Measurements from ENCODE around the gene PRMT3. TPM values are rescaled to one million over a fixed set of nuclear protein-coding genes. Genes with fewer than 3 reads are reported as not detected.
"Not testable (repeated sequence)": the region's sequence is repeated elsewhere in the genome, so short reads cannot be mapped to it uniquely, and the experiment has no call there.

Gene PRMT3
- total RNA-seq, 2 experiments from 2014 or later: 14.9 to 15.6 TPM

- POLR2A ChIA-PET: interaction anchor here (1.1 to 1.4 kb wide), 2 partner anchors 17 to 22 kb away, joined by 3 to 10 read pairs; partner anchors contain the start of gene HTATIP2
Measured at GRCh38 chr11:20385996-20386395, 1.5 kb upstream of the PRMT3 start.

GRCh38 chr11:20388096-20389055 is 860 bp downstream of the PRMT3 start:
- H3K27ac Mint-ChIP-seq: peak overlapping the region; percentile 100
- peak overlapping the region; percentile 83 for H3K4me3 Mint-ChIP-seq
- H3K27me3 Mint-ChIP-seq: no peaks in the 10 kb centered on the region
- ChIA-PET CTCF (interaction anchor here (0.7 to 2.0 kb wide), 4 partner anchors 9 to 55 kb away, joined by 3 to 10 read pairs (median 4); no protein-coding TSS in a partner anchor), POLR2A (interaction anchor here (1.1 to 1.7 kb wide), 5 partner anchors 9 to 26 kb away, joined by 3 to 6 read pairs (median 5); partner anchors contain the start of gene HTATIP2)
- peaks cover 29% of the 10 kb centered on the region for H3K36me3 Mint-ChIP-seq (ENCODE audit: low read depth)
- DNase-seq: no peak
- no peaks in the 10 kb centered on the region for H3K9me3 Mint-ChIP-seq
- H3K4me1 Mint-ChIP-seq: peaks cover 49% of the 10 kb centered on the region

More at GRCh38 chr11:20385996-20386395, 1.5 kb upstream of the PRMT3 start:
- H3K27ac Mint-ChIP-seq: peak overlapping the region; percentile 59
- not testable (repeated sequence) for DNase-seq, H3K9me3 Mint-ChIP-seq, H3K27me3 Mint-ChIP-seq
- peak overlapping the region; percentile 83 for H3K4me3 Mint-ChIP-seq
- CTCF ChIA-PET: interaction anchor here (1.0 to 1.6 kb wide), 4 partner anchors 8 to 25 kb away, joined by 4 to 8 read pairs (median 4); partner anchors contain the start of gene HTATIP2
- H3K4me1 Mint-ChIP-seq: peaks cover 37% of the 10 kb centered on the region
- peaks cover 30% of the 10 kb centered on the region for H3K36me3 Mint-ChIP-seq (ENCODE audit: low read depth)

- Mint-ChIP-seq H3K27me3 (no peaks in the 10 kb centered on the region), H3K9me3 (no peaks in the 10 kb centered on the region), H3K4me1 (peaks cover 21% of the 10 kb centered on the region), H3K27ac (no peak overlapping the region), H3K4me3 (no peak overlapping the region), H3K36me3 (ENCODE audit: low read depth) (peaks cover 38% of the 10 kb centered on the region)
- peak; percentile 34 for DNase-seq
- CTCF ChIA-PET: interaction anchor here (0.8 to 2.0 kb wide), 16 partner anchors 8 to 264 kb away, joined by 3 to 15 read pairs (median 5); no protein-coding TSS in a partner anchor
- POLR2A ChIA-PET: interaction anchor here (1.0 to 1.2 kb wide), 3 partner anchors 9 to 33 kb away, joined by 3 to 5 read pairs (median 3); no protein-coding TSS in a partner anchor
Measured at GRCh38 chr11:20397281-20397680, 9.8 kb downstream of the PRMT3 start.

DNA sequence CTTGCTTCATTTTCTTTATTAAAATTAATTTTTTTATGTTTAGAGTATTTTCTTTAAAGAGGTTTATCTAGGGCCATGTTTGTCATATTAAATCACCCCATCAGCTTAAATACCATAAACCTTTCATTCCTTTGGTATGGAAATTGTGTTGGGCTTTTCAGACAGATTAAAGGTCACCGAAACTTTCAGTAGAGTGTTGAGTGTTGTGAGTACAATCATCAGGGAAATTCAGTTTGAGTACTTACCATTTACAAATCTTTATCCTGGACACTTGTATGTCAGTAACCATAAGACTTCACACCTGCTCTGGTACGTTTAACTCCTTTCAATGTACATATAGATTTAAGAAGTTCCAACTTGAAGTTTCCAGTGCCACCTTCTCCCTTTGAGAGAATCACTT is 12.0 kb downstream of the PRMT3 start:
- ChIA-PET CTCF (interaction anchor here (1.6 kb wide), 1 partner anchor 210 kb away, joined by 3 read pairs; no protein-coding TSS in a partner anchor), POLR2A (no interaction called here)
- no peaks in the 10 kb centered on the region for H3K9me3 Mint-ChIP-seq

DNA sequence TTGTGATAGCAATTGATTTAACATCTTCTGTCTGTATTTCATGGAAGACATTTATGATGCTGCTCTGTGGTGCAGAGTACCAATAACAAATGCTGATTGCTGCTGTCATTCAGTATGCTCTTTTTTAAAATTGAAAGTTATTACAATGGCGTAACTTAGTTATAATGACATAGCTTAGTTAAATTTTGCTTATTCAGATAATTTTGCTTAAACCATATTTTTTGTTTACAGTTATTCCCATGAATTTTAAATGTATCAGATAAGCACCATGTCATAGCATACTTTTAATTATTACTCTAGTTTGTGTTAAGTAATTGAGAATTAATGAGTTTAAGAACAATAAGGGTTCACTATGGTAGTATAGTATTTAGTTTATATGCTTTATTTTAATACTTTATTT is 15.5 kb downstream of the PRMT3 start:
- DNase-seq: no peak
- POLR2A ChIA-PET: no interaction called here
- Mint-ChIP-seq H3K27ac (no peak overlapping the region), H3K9me3 (no peaks in the 10 kb centered on the region), H3K4me1 (peaks cover 1% of the 10 kb centered on the region), H3K4me3 (no peak overlapping the region), H3K36me3 (ENCODE audit: low read depth) (peaks cover 36% of the 10 kb centered on the region), H3K27me3 (no peaks in the 10 kb centered on the region)
- CTCF ChIA-PET: interaction anchor here (0.8 kb wide), 1 partner anchor 8 kb away, joined by 4 read pairs; no protein-coding TSS in a partner anchor

More for the DNA sequence above, 12.0 kb downstream of the PRMT3 start:
- DNase-seq: no peak
- Mint-ChIP-seq H3K4me3 (no peak overlapping the region), H3K4me1 (peaks cover 13% of the 10 kb centered on the region), H3K27ac (no peak overlapping the region), H3K36me3 (ENCODE audit: low read depth) (peaks cover 41% of the 10 kb centered on the region), H3K27me3 (no peaks in the 10 kb centered on the region)

GRCh38 chr11:20406484-20406883 is 19.0 kb downstream of the PRMT3 start:
- H3K4me3 Mint-ChIP-seq: no peak overlapping the region
- H3K9me3 Mint-ChIP-seq: no peaks in the 10 kb centered on the region
- no peaks in the 10 kb centered on the region for H3K27me3 Mint-ChIP-seq
- H3K4me1 Mint-ChIP-seq: peaks cover 6% of the 10 kb centered on the region
- POLR2A ChIA-PET: no interaction called here
- peaks cover 38% of the 10 kb centered on the region for H3K36me3 Mint-ChIP-seq (ENCODE audit: low read depth)
- no peak overlapping the region for H3K27ac Mint-ChIP-seq
- CTCF ChIA-PET: no interaction called here
- DNase-seq: no peak

DNA sequence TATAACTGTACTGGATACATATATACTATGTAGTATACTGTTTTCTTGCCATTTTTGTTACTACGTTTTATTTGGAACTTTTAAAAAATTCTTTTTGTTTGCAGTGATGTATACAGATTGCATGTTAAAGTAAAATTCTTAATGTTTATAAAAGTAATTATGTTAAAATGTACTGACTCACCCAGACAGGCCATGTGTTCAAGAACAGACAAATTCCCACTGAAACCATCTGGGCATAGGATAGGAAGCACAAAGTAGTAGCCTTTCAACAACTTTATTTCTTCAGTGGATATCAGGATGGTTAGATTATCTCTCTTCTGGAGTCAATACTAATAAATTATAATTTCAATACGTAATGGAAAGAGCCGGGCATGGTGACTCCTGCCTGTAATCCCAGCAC is 19.8 kb downstream of the PRMT3 start:
- H3K4me3 Mint-ChIP-seq: no peak overlapping the region
- no peak overlapping the region for H3K27ac Mint-ChIP-seq
- DNase-seq: no peak
- POLR2A ChIA-PET: no interaction called here
- H3K36me3 Mint-ChIP-seq (ENCODE audit: low read depth): peaks cover 43% of the 10 kb centered on the region
- H3K4me1 Mint-ChIP-seq: peaks cover 6% of the 10 kb centered on the region
- H3K27me3 Mint-ChIP-seq: no peaks in the 10 kb centered on the region
- CTCF ChIA-PET: no interaction called here
- H3K9me3 Mint-ChIP-seq: no peaks in the 10 kb centered on the region

DNA sequence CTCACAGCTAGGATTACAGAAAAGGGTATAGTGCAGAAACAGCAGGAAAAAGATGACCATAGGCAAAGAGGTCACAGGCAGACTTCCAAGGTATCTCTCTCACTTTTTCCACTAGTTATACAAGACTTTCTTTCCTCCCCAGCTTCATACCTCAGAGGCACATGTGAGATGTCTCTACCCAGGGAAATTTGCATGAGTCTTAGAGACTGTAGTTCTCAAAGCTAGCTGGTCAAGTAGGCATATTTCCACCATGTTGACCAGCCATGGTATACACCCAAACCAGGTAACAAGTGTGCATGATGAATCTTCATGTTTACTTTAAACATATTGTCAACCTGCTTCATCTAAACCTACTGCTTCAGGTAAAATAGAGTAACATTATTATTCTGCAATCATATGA is 27.9 kb downstream of the PRMT3 start:
- ChIA-PET POLR2A (no interaction called here), CTCF (no interaction called here)
- Mint-ChIP-seq H3K27ac (no peak overlapping the region), H3K4me1 (peaks cover 13% of the 10 kb centered on the region), H3K36me3 (ENCODE audit: low read depth) (peaks cover 39% of the 10 kb centered on the region), H3K4me3 (no peak overlapping the region), H3K9me3 (no peaks in the 10 kb centered on the region), H3K27me3 (no peaks in the 10 kb centered on the region)
- DNase-seq: no peak

DNA sequence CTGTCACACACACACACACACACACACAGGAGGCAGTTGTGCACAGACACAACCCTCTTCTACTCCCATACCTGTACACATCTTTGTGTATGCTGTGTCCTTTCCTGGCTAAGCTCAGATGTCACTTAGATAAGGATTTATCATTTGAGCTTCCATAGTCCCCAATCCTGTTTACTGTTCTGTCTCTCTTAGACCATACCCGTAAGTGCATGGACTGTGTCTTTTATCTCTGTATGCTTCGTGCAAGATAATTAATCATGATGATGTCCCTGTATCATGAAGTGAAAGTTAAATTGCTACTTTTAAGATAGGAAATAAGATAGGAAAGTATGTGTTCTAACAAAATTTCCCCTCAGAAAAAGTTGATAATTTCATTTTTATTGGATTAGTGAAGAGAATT is 30.3 kb downstream of the PRMT3 start:
- Mint-ChIP-seq H3K4me3 (no peak overlapping the region), H3K27ac (no peak overlapping the region), H3K4me1 (peaks cover 20% of the 10 kb centered on the region), H3K27me3 (no peaks in the 10 kb centered on the region), H3K36me3 (ENCODE audit: low read depth) (peaks cover 38% of the 10 kb centered on the region), H3K9me3 (no peaks in the 10 kb centered on the region)
- ChIA-PET CTCF (no interaction called here), POLR2A (no interaction called here)
- no peak for DNase-seq

- Mint-ChIP-seq H3K4me1 (peaks cover 22% of the 10 kb centered on the region), H3K9me3 (no peaks in the 10 kb centered on the region), H3K36me3 (ENCODE audit: low read depth) (peaks cover 23% of the 10 kb centered on the region), H3K4me3 (no peak overlapping the region), H3K27me3 (no peaks in the 10 kb centered on the region), H3K27ac (peak overlapping the region; percentile 40)
- no peak for DNase-seq
- ChIA-PET POLR2A (no interaction called here), CTCF (no interaction called here)
Measured at GRCh38 chr11:20421946-20422345, 34.4 kb downstream of the PRMT3 start.

DNA sequence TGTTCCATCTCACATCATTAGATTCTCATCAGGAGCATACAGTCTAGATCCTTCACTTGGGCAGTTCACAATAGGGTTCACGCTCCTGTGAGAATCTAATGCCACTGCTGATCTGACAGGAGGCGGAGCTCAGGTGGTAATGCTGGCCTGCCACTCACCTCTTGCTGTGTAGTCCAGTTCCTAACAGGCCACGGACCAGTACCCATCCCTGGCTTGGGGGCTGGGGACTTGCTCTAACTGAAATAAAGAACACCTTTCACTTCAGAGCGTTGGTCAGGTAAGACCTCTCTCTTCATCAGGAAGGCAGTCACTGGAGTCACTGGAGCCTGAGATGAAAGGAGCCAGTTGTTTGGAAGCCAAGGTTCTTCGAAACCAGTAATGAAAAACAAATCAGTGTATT is 41.7 kb downstream of the PRMT3 start:
- Mint-ChIP-seq H3K9me3 (no peaks in the 10 kb centered on the region), H3K27ac (no peak overlapping the region), H3K27me3 (no peaks in the 10 kb centered on the region), H3K36me3 (ENCODE audit: low read depth) (peaks cover 15% of the 10 kb centered on the region), H3K4me3 (no peak overlapping the region), H3K4me1 (no peaks in the 10 kb centered on the region)
- CTCF ChIA-PET: no interaction called here
- DNase-seq: no peak
- POLR2A ChIA-PET: no interaction called here

GRCh38 chr11:20438637-20439036 is 51.1 kb downstream of the PRMT3 start:
- Mint-ChIP-seq H3K4me3 (no peak overlapping the region), H3K9me3 (no peaks in the 10 kb centered on the region)

DNA sequence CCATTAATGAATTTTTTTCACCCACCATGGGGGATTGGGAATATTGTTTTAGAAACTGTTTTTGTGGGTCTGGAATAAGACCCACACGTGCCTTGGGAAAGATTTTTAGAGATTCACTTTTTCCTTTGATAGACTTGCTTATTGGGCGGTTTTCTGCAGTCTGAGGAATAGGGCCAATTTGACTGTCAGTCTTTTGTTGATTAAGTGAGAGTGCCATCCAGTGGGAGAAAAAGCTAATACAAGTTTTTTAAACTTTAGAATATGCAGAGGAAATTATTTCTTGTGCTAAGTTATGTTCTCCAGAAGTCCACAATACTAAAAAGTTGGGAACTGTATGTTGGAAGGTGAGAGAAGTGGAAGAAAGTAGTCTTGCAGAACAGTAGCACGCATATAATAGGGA is 56.1 kb downstream of the PRMT3 start:
- no peak overlapping the region for H3K27ac Mint-ChIP-seq
- peaks cover 2% of the 10 kb centered on the region for H3K4me1 Mint-ChIP-seq
- ChIA-PET CTCF (interaction anchor here (0.9 to 1.3 kb wide), 6 partner anchors 15 to 92 kb away, joined by 3 to 15 read pairs (median 4); no protein-coding TSS in a partner anchor), POLR2A (no interaction called here)
- H3K36me3 Mint-ChIP-seq (ENCODE audit: low read depth): no peaks in the 10 kb centered on the region
- H3K27me3 Mint-ChIP-seq: no peaks in the 10 kb centered on the region
- no peaks in the 10 kb centered on the region for H3K9me3 Mint-ChIP-seq
- no peak for DNase-seq
- H3K4me3 Mint-ChIP-seq: no peak overlapping the region

More at GRCh38 chr11:20438637-20439036, 51.1 kb downstream of the PRMT3 start:
- H3K27me3 Mint-ChIP-seq: no peaks in the 10 kb centered on the region
- H3K4me1 Mint-ChIP-seq: peaks cover 2% of the 10 kb centered on the region
- CTCF ChIA-PET: interaction anchor here (1.2 to 1.3 kb wide), 2 partner anchors 21 to 41 kb away, joined by 3 to 5 read pairs; no protein-coding TSS in a partner anchor
- no peak overlapping the region for H3K27ac Mint-ChIP-seq
- POLR2A ChIA-PET: no interaction called here
- DNase-seq: no peak
- H3K36me3 Mint-ChIP-seq (ENCODE audit: low read depth): peaks cover 17% of the 10 kb centered on the region
